SK-N-SH treated with all-trans-retinoic acid at 6 μM for 48 hours (cell line): ENCODE data around the gene TPSD1.

ENCODE experiments used
- ATAC-seq: fragments of 200-7000 bp; cut with Tn5 transposase; 3 replicates; pipeline ENCODE4 v1.9.1; 2020; ENCODE audit warnings: mild to moderate bottlenecking, moderate library complexity
- ARNTL ChIP-seq: fragments of 450-650 bp; formaldehyde crosslinking; IDR thresholded peaks from 2 replicates; pipeline ENCODE4 v1.5.0; 2020; ENCODE audit warnings: low read depth, mild to moderate bottlenecking, moderate library complexity, borderline replicate concordance
- BACH2 ChIP-seq: fragments of 250-450 bp; sonication (Bioruptor Pico); IDR thresholded peaks from 2 replicates; pipeline ENCODE4 v1.9.0; 2021; ENCODE audit warnings: mild to moderate bottlenecking, borderline replicate concordance
- CSDC2 ChIP-seq: fragments of 250-450 bp; sonication (Bioruptor Pico); IDR thresholded peaks from 2 replicates; pipeline ENCODE4 v1.5.0; 2020; ENCODE audit warnings: mild to moderate bottlenecking, moderate library complexity
- ESRRG ChIP-seq: fragments of 250-450 bp; sonication (Bioruptor Pico); IDR thresholded peaks from 2 replicates; pipeline ENCODE4 v1.6.1; 2021; ENCODE audit warnings: mild to moderate bottlenecking
- GLIS3 ChIP-seq: fragments of 250-450 bp; sonication (Bioruptor Pico); IDR thresholded peaks from 2 replicates; pipeline ENCODE4 v1.5.0; 2020; ENCODE audit warnings: mild to moderate bottlenecking, moderate library complexity
- ISL1 ChIP-seq: fragments of 250-450 bp; sonication (Bioruptor Pico); IDR thresholded peaks from 2 replicates; pipeline ENCODE4 v2.1.2; 2022; ENCODE audit warnings: mild to moderate bottlenecking, moderate library complexity
- PPARA ChIP-seq: fragments of 250-450 bp; sonication (Bioruptor Pico); IDR thresholded peaks from 2 replicates; pipeline ENCODE4 v1.5.0; 2020; ENCODE audit warnings: mild to moderate bottlenecking, borderline replicate concordance
- RARB ChIP-seq: fragments of 250-450 bp; sonication (Bioruptor Pico); IDR thresholded peaks from 2 replicates; pipeline ENCODE4 v1.8.0; 2021; ENCODE audit warnings: mild to moderate bottlenecking, moderate library complexity
- SNAI2 ChIP-seq: fragments of 250-450 bp; sonication (Bioruptor Pico); IDR thresholded peaks from 2 replicates; pipeline ENCODE4 v1.5.0; 2020; ENCODE audit warnings: mild to moderate bottlenecking, moderate library complexity
- TCF4 ChIP-seq: fragments of 250-450 bp; sonication (Bioruptor Pico); IDR thresholded peaks from 2 replicates; pipeline ENCODE4 v1.8.0; 2021; ENCODE audit warnings: mild to moderate bottlenecking, moderate library complexity, borderline replicate concordance
- TOX ChIP-seq: fragments of 250-450 bp; sonication (Bioruptor Pico); IDR thresholded peaks from 2 replicates; pipeline ENCODE4 v1.8.0; 2021; ENCODE audit warnings: mild to moderate bottlenecking, moderate library complexity, borderline replicate concordance
- ZC3H10 ChIP-seq: fragments of 250-450 bp; sonication (Bioruptor Pico); IDR thresholded peaks from 2 replicates; pipeline ENCODE4 v1.5.1; 2021; ENCODE audit warnings: mild to moderate bottlenecking, moderate library complexity
- ZFP3 ChIP-seq: fragments of 250-450 bp; sonication (Bioruptor Pico); IDR thresholded peaks from 2 replicates; pipeline ENCODE4 v1.5.0; 2020; ENCODE audit warnings: mild to moderate bottlenecking, moderate library complexity
- ZFP30 ChIP-seq: fragments of 450-650 bp; formaldehyde crosslinking; IDR thresholded peaks from 2 replicates; pipeline ENCODE4 v1.5.0; 2022; ENCODE audit warnings: mild to moderate bottlenecking, moderate library complexity
- ZNF565 ChIP-seq: fragments of 450-650 bp; formaldehyde crosslinking; conservative IDR thresholded peaks from 2 replicates; pipeline ENCODE4 v1.5.0; 2020; ENCODE audit warnings: low read depth, mild to moderate bottlenecking, moderate library complexity
- ZNF70 ChIP-seq: fragments of 450-650 bp; formaldehyde crosslinking; IDR thresholded peaks from 2 replicates; pipeline ENCODE4 v1.5.0; 2020; ENCODE audit warnings: mild to moderate bottlenecking, moderate library complexity
- ZNF8 ChIP-seq: fragments of 450-650 bp; formaldehyde crosslinking; IDR thresholded peaks from 2 replicates; pipeline ENCODE4 v1.5.0; 2020; ENCODE audit warnings: mild to moderate bottlenecking, moderate library complexity
- TF ChIP-seq, protein P1 (sequence below): fragments of 250-450 bp; sonication (Bioruptor Pico); IDR thresholded peaks from 2 replicates; pipeline ENCODE4 v1.5.1; 2020; ENCODE audit warnings: low read depth, mild to moderate bottlenecking, moderate library complexity
- TF ChIP-seq, protein P2 (sequence below): fragments of 250-450 bp; sonication (Bioruptor Pico); IDR thresholded peaks from 2 replicates; pipeline ENCODE4 v1.5.0; 2020; ENCODE audit warnings: mild to moderate bottlenecking, moderate library complexity
- TF ChIP-seq, protein P3 (sequence below): fragments of 250-450 bp; sonication (Bioruptor Pico); IDR thresholded peaks from 2 replicates; pipeline ENCODE4 v1.8.0; 2020; ENCODE audit warnings: mild to moderate bottlenecking, moderate library complexity, borderline replicate concordance
- TF ChIP-seq, protein P4 (sequence below): fragments of 250-450 bp; sonication (Bioruptor Pico); IDR thresholded peaks from 2 replicates; pipeline ENCODE4 v1.5.1; 2021; ENCODE audit warnings: mild to moderate bottlenecking, moderate library complexity
- TF ChIP-seq, protein P5 (sequence below): fragments of 250-450 bp; sonication (Bioruptor Pico); IDR thresholded peaks from 2 replicates; pipeline ENCODE4 v1.8.0; 2021; ENCODE audit warnings: low read depth, mild to moderate bottlenecking, moderate library complexity, borderline replicate concordance

Gene TPSD1

DNA sequence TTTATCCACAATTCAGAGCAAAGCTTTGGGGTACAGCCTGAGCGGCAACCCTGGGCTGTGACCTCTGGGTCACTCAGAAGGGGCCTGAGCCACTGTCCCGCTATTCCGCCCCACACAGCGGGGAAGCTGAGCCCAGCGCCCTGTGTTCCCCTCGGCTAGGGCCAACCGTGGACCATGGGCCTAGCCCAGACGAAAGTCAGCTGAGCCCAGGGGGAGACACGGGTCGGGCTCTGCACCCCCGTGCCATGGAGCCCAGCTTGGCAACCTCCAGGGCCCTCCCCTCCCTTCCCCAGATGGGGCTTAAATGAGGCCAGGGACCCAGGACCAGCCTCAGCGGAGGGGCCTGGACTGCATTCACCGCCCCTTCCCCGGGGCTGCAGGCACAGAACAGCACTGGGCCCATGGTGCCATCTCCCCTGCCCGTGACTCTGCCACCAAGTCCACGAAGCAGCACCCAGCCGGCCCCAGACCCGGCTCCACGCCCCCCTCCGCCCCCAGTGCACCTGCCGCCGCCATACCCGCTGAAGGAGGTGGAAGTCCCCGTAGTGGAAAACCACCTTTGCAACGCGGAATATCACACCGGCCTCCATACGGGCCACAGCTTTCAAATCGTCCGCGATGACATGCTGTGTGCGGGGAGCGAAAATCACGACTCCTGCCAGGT lies 1.8 kb downstream of the TPSD1 start:
- ATAC-seq: no peak
- no peak for TF ChIP-seq ISL1 (CRISPR knock-in tag)
- TF ChIP-seq, protein P1, sequence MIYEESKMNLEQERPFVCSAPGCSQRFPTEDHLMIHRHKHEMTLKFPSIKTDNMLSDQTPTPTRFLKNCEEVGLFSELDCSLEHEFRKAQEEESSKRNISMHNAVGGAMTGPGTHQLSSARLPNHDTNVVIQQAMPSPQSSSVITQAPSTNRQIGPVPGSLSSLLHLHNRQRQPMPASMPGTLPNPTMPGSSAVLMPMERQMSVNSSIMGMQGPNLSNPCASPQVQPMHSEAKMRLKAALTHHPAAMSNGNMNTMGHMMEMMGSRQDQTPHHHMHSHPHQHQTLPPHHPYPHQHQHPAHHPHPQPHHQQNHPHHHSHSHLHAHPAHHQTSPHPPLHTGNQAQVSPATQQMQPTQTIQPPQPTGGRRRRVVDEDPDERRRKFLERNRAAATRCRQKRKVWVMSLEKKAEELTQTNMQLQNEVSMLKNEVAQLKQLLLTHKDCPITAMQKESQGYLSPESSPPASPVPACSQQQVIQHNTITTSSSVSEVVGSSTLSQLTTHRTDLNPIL: no peak
- TF ChIP-seq ZC3H10: no peak
- no peak for TF ChIP-seq SNAI2
- no peak for TF ChIP-seq BACH2 (CRISPR knock-in tag)
- no peak for TF ChIP-seq GLIS3 (CRISPR knock-in tag)
- TF ChIP-seq ZNF8: no peak
- TF ChIP-seq TCF4 (CRISPR knock-in tag): no peak
- TF ChIP-seq, protein P2, sequence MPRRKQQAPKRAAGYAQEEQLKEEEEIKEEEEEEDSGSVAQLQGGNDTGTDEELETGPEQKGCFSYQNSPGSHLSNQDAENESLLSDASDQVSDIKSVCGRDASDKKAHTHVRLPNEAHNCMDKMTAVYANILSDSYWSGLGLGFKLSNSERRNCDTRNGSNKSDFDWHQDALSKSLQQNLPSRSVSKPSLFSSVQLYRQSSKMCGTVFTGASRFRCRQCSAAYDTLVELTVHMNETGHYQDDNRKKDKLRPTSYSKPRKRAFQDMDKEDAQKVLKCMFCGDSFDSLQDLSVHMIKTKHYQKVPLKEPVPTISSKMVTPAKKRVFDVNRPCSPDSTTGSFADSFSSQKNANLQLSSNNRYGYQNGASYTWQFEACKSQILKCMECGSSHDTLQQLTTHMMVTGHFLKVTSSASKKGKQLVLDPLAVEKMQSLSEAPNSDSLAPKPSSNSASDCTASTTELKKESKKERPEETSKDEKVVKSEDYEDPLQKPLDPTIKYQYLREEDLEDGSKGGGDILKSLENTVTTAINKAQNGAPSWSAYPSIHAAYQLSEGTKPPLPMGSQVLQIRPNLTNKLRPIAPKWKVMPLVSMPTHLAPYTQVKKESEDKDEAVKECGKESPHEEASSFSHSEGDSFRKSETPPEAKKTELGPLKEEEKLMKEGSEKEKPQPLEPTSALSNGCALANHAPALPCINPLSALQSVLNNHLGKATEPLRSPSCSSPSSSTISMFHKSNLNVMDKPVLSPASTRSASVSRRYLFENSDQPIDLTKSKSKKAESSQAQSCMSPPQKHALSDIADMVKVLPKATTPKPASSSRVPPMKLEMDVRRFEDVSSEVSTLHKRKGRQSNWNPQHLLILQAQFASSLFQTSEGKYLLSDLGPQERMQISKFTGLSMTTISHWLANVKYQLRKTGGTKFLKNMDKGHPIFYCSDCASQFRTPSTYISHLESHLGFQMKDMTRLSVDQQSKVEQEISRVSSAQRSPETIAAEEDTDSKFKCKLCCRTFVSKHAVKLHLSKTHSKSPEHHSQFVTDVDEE (CRISPR knock-in tag): no peak
- TF ChIP-seq, protein P3, sequence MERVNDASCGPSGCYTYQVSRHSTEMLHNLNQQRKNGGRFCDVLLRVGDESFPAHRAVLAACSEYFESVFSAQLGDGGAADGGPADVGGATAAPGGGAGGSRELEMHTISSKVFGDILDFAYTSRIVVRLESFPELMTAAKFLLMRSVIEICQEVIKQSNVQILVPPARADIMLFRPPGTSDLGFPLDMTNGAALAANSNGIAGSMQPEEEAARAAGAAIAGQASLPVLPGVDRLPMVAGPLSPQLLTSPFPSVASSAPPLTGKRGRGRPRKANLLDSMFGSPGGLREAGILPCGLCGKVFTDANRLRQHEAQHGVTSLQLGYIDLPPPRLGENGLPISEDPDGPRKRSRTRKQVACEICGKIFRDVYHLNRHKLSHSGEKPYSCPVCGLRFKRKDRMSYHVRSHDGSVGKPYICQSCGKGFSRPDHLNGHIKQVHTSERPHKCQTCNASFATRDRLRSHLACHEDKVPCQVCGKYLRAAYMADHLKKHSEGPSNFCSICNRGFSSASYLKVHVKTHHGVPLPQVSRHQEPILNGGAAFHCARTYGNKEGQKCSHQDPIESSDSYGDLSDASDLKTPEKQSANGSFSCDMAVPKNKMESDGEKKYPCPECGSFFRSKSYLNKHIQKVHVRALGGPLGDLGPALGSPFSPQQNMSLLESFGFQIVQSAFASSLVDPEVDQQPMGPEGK (CRISPR knock-in tag): no peak
- no peak for TF ChIP-seq TOX (CRISPR knock-in tag)
- TF ChIP-seq, protein P4, sequence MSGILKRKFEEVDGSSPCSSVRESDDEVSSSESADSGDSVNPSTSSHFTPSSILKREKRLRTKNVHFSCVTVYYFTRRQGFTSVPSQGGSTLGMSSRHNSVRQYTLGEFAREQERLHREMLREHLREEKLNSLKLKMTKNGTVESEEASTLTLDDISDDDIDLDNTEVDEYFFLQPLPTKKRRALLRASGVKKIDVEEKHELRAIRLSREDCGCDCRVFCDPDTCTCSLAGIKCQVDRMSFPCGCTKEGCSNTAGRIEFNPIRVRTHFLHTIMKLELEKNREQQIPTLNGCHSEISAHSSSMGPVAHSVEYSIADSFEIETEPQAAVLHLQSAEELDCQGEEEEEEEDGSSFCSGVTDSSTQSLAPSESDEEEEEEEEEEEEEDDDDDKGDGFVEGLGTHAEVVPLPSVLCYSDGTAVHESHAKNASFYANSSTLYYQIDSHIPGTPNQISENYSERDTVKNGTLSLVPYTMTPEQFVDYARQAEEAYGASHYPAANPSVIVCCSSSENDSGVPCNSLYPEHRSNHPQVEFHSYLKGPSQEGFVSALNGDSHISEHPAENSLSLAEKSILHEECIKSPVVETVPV: no peak
- no peak for TF ChIP-seq ZNF70
- TF ChIP-seq ESRRG (CRISPR knock-in tag): no peak
- no peak for TF ChIP-seq CSDC2 (CRISPR knock-in tag)
- no peak for TF ChIP-seq ZNF565 (CRISPR knock-in tag)
- TF ChIP-seq, protein P5, sequence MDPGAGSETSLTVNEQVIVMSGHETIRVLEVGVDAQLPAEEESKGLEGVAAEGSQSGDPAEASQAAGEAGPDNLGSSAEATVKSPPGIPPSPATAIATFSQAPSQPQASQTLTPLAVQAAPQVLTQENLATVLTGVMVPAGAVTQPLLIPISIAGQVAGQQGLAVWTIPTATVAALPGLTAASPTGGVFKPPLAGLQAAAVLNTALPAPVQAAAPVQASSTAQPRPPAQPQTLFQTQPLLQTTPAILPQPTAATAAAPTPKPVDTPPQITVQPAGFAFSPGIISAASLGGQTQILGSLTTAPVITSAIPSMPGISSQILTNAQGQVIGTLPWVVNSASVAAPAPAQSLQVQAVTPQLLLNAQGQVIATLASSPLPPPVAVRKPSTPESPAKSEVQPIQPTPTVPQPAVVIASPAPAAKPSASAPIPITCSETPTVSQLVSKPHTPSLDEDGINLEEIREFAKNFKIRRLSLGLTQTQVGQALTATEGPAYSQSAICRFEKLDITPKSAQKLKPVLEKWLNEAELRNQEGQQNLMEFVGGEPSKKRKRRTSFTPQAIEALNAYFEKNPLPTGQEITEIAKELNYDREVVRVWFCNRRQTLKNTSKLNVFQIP (CRISPR knock-in tag): no peak

DNA sequence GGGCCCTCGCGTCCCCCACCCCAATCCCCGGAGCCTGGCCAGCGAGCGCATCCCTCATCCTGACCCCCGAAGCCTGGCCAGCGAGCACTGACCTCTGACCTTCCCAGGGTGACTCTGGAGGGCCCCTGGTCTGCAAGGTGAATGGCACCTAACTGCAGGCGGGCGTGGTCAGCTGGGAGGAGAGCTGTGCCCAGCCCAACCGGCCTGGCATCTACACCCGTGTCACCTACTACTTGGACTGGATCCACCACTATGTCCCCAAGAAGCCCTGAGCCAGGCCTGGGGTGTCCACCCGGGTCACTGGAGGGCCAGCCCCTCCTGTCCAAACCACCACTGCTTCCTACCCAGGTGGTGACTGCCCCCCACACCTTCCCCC lies 2.3 kb downstream of the TPSD1 start:
- no peak for ATAC-seq
- TF ChIP-seq RARB (CRISPR knock-in tag) (no peak), ARNTL (CRISPR knock-in tag) (no peak), PPARA (CRISPR knock-in tag) (no peak), SNAI2 (no peak), ZFP30 (CRISPR knock-in tag) (no peak), ISL1 (CRISPR knock-in tag) (no peak), ZFP3 (CRISPR knock-in tag) (no peak), ZC3H10 (no peak), ZNF8 (no peak), TCF4 (CRISPR knock-in tag) (no peak)
- TF ChIP-seq, protein P5 (CRISPR knock-in tag): no peak
- TF ChIP-seq, protein P2 (CRISPR knock-in tag): no peak
- TF ChIP-seq, protein P4: no peak
